ENCODE results near the gene DLGAP1.
A peak's percentile ranks its signal among the peaks of the same experiment; 100 is the strongest.

DNA sequence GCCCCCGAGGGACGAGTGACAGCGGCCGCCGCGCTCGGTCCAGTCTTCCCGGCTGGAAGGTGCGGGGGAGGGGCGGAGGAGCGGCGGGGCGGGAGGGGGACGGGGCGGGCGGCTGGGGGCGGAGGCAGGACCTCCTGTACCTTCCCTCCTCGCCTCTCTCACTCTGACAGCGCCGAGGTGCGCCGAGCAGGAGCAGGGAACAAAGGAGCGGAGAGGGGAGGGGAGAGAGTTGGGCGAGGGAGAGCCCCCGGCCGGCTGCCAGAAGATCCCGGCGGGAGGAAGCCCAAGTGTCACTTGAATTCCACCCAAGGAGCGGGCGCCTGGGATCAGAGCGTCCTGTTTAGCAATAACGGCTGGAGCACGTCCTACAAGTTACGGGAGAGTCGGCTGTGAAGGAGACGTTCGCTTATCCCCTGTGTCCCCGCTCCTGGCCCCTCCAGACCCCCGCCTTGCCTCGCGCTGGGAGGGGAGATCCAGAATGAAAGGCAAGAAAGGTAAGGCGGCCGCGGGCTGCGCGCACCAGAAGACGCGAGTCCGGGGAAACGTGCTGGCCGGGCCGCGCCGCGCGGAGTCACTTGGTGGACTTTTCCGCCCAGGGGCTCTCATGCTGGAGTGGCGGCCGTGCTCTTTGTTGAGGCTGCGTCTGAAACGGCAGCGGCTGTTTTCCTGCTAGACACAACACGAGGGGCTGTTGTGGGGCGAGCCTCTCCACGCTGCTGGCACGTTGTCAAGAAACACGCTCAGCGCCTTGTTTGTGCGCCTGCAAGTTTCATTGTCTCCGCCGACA is 1004.9 kb downstream of the DLGAP1 start, which contains the start of gene TGIF1:
- TF ChIP-seq, protein P1, sequence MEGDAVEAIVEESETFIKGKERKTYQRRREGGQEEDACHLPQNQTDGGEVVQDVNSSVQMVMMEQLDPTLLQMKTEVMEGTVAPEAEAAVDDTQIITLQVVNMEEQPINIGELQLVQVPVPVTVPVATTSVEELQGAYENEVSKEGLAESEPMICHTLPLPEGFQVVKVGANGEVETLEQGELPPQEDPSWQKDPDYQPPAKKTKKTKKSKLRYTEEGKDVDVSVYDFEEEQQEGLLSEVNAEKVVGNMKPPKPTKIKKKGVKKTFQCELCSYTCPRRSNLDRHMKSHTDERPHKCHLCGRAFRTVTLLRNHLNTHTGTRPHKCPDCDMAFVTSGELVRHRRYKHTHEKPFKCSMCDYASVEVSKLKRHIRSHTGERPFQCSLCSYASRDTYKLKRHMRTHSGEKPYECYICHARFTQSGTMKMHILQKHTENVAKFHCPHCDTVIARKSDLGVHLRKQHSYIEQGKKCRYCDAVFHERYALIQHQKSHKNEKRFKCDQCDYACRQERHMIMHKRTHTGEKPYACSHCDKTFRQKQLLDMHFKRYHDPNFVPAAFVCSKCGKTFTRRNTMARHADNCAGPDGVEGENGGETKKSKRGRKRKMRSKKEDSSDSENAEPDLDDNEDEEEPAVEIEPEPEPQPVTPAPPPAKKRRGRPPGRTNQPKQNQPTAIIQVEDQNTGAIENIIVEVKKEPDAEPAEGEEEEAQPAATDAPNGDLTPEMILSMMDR (IDR thresholded peaks at IDR 0.05): no peak
- peak; percentile 75 for TF ChIP-seq POLR2A (IDR thresholded peaks at IDR 0.05)

Data from right lobe of liver (tissue), 4 donors.